GM21529 (cell line): Measurements from ENCODE around the gene RTN4RL1.

Experiments used
- ATAC-seq: cut with Tn5 transposase; IDR thresholded peaks from one replicate; pipeline ENCODE4 v1.9.1; 2021; ENCODE audit not compliant: unreplicated experiment

RTN4RL1 gene

GRCh38 chr17:2059547-2060384 is 34.6 kb upstream of the RTN4RL1 start:
- ATAC-seq, result no peak

GRCh38 chr17:2058586-2059546 is 33.7 kb upstream of the RTN4RL1 start:
- ATAC-seq, result no peak

GRCh38 chr17:2057760-2058585 is 32.8 kb upstream of the RTN4RL1 start:
- ATAC-seq, result no peak

GRCh38 chr17:2057175-2057759 is 32.1 kb upstream of the RTN4RL1 start:
- no peak for ATAC-seq

- no peak for ATAC-seq
Measured at GRCh38 chr17:2056206-2057174, 31.4 kb upstream of the RTN4RL1 start.

- ATAC-seq, result no peak
Measured at GRCh38 chr17:2055292-2056205, 30.4 kb upstream of the RTN4RL1 start.

GRCh38 chr17:2054512-2055291 is 29.6 kb upstream of the RTN4RL1 start, which contains the start of gene HIC1:
HIC1 (plus strand) TSS chr17:2055103; CDS start chr17:2056691, 1,588 bp downstream.
- ATAC-seq, result peak; percentile 31

GRCh38 chr17:2054262-2054511 is 29.1 kb upstream of the RTN4RL1 start:
- ATAC-seq, result no peak

GRCh38 chr17:2053380-2054261 is 28.5 kb upstream of the RTN4RL1 start:
- no peak for ATAC-seq

GRCh38 chr17:2051933-2052559 is 26.9 kb upstream of the RTN4RL1 start:
- ATAC-seq, result no peak

- no peak for ATAC-seq
Measured at GRCh38 chr17:2051061-2051932, 26.2 kb upstream of the RTN4RL1 start.

GRCh38 chr17:2050300-2051060 is 25.3 kb upstream of the RTN4RL1 start:
- peak; percentile 18 for ATAC-seq

GRCh38 chr17:2049333-2050299 is 24.5 kb upstream of the RTN4RL1 start:
- ATAC-seq, result peak; percentile 50
